SHP77 treated with DMSO at 0.1 percent for 48 hours (cell line): ENCODE measurements around the gene PRMT5.
A peak's percentile ranks its signal among the peaks of the same experiment; 100 is the strongest.

Experiments used
- DNase-seq: peaks from one replicate; lab custom pipeline; 2025; lab: John Stamatoyannopoulos, UW

The PRMT5 gene

DNA sequence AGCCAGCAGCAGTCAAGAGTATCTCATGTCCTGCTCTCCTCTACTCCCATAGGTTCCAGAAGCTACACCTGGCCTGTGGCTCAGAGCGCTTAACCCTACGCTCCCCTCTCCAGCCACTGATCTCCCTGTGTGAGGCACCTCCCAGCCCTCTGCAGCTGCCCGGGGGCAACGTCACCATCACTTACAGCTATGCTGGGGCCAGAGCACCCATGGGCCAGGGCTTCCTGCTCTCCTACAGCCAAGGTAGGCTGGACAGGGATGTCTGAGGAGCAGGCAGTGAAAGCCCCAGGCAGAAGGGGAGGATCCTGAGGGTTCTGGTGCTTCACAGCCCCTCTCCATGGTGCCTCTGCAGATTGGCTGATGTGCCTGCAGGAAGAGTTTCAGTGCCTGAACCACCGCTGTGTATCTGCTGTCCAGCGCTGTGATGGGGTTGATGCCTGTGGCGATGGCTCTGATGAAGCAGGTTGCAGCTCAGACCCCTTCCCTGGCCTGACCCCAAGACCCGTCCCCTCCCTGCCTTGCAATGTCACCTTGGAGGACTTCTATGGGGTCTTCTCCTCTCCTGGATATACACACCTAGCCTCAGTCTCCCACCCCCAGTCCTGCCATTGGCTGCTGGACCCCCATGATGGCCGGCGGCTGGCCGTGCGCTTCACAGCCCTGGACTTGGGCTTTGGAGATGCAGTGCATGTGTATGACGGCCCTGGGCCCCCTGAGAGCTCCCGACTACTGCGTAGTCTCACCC is 54.0 kb downstream of the PRMT5 start:
- DNase-seq, result no peak

GRCh38 chr14:22872833-22873520 is 56.2 kb downstream of the PRMT5 start:
- no peak for DNase-seq

GRCh38 chr14:22872033-22872832 is 56.9 kb downstream of the PRMT5 start:
- peak; percentile 81 for DNase-seq

DNA sequence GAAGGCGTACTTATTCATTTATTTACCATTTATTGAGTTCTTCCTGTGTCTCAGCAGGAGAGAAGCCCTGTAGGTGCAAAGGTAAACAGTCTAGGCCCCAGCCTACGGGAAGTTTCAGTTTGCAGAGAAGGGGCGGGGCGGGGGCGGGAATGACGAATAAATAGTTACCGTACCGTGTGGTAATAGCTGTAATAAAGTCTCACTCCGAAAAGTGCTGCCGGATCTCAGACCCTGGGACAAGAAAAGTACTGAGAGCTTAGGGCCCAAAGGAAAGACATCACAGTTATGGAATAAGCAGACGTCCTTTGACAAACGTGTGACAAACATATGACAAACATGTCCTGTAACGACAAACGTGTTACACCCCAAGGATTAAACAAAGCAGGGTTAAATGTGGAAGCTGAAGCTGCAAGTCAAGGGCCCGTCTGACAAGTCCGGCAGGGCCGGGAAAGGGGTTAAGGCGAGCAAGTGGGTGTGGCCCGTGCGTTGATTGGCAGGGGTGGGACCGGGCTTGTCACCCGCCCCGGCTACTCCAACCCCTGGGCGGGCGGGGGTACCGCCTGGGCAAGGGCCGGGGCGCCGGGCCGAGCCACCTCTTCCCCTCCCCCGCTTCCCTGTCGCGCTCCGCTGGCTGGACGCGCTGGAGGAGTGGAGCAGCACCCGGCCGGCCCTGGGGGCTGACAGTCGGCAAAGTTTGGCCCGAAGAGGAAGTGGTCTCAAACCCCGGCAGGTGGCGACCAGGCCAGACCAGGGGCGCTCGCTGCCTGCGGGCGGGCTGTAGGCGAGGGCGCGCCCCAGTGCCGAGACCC is 57.7 kb downstream of the PRMT5 start, which contains the start of gene LRP10:
TSS of gene LRP10 (plus strand) at position 517 of the 809 bp plus-strand sequence. CDS start 564 bp downstream, outside the sequence.
- peak; percentile 84 for DNase-seq

- DNase-seq, result no peak
Observed at GRCh38 chr14:22870811-22871223, 58.4 kb downstream of the PRMT5 start.
